Measurements from ENCODE around the gene KCNG4.

The KCNG4 gene

GRCh38 chr16:84174396-84174795 is 65.4 kb downstream of the KCNG4 start:
- H3K27me3 Mint-ChIP-seq (ENCODE audit: low read depth), result no peaks in the 10 kb centered on the region
- no peak for TF ChIP-seq CTCF (IDR thresholded peaks at IDR 0.05; ENCODE audit: unreplicated experiment in 3 of 3)

GRCh38 chr16:84169765-84170310 is 70.0 kb downstream of the KCNG4 start:
- Mint-ChIP-seq H3K9me3 (no peaks in the 10 kb centered on the region), H3K27ac (no peak overlapping the region), H3K4me3 (no peak overlapping the region), H3K4me1 (no peaks in the 10 kb centered on the region), H3K36me3 (ENCODE audit: low read depth) (no peaks in the 10 kb centered on the region), H3K27me3 (ENCODE audit: low read depth) (peaks cover 4% of the 10 kb centered on the region)
- no peak for TF ChIP-seq CTCF (IDR thresholded peaks at IDR 0.05; ENCODE audit: unreplicated experiment in 3 of 3)

More at GRCh38 chr16:84174396-84174795, 65.4 kb downstream of the KCNG4 start:
- H3K4me3 Mint-ChIP-seq, result no peak overlapping the region
- H3K4me1 Mint-ChIP-seq, result peaks cover 21% of the 10 kb centered on the region
- H3K9me3 Mint-ChIP-seq, result no peaks in the 10 kb centered on the region
- no peak overlapping the region for H3K27ac Mint-ChIP-seq
- peaks cover 5% of the 10 kb centered on the region for H3K36me3 Mint-ChIP-seq (ENCODE audit: low read depth)

Data from nephron (organoid).